SK-N-SH (cell line): ENCODE data around the gene PLCB3.

Source experiments
- EP300 ChIP-seq, 2 experiments: IDR thresholded peaks; 2 replicates each; pipeline versions ENCODE4 v1.4.0 to v1.6.1; 2012; ENCODE audit warnings: borderline replicate concordance in 1 of 2, low read depth in 1 of 2, low read length in 1 of 2
- YY1 ChIP-seq: IDR thresholded peaks from 2 replicates; pipeline ENCODE4 v1.4.0; 2012; ENCODE audit warnings: low read depth, mild to moderate bottlenecking
- TF ChIP-seq, protein P1 (sequence below): IDR thresholded peaks from 2 replicates; pipeline ENCODE4 v1.6.1; 2012; ENCODE audit warnings: mild to moderate bottlenecking, low read depth, low read length, moderate library complexity
- TF ChIP-seq, protein P2 (sequence below): fragments of 200-600 bp; sonication (generic); IDR thresholded peaks from 2 replicates; pipeline ENCODE4 v1.6.1; 2017; ENCODE audit warnings: antibody characterized with exemption, mild to moderate bottlenecking, moderate library complexity

DNA sequence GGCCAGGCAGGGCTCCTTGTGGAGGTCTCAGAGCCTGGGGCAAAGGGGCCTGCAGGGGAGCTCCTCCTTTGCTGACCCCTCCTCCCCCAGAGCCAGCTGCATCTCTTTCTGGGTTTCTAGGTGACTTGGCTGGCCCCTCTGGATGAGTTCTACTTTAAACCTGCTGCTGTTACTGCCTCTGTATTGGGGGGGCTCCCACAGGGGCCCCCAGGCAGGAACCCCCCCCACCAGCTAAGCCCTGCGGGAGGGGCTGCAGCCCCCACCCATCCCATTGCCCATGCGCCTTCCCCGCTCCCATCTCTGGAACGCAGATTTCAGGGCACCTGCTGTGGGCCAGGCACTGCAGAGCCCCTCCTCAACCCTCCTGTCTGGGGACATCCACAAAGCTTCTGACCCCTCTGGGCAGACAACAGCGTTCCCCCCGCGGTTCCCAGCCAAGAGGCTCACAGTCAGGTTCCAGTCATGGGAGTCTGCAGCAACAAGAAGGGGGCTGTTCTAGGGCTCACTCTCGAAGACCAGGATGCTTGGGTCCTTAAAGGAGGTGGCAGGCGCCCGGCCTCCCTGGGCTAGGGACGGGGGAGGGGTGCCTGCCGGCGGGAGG, 815 bp upstream of the PLCB3 start:
- no peak for TF ChIP-seq EP300 (IDR thresholded peaks at IDR 0.05; ENCODE audit: borderline replicate concordance in 1 of 2, low read depth in 1 of 2, low read length in 1 of 2)
- TF ChIP-seq, protein P1, sequence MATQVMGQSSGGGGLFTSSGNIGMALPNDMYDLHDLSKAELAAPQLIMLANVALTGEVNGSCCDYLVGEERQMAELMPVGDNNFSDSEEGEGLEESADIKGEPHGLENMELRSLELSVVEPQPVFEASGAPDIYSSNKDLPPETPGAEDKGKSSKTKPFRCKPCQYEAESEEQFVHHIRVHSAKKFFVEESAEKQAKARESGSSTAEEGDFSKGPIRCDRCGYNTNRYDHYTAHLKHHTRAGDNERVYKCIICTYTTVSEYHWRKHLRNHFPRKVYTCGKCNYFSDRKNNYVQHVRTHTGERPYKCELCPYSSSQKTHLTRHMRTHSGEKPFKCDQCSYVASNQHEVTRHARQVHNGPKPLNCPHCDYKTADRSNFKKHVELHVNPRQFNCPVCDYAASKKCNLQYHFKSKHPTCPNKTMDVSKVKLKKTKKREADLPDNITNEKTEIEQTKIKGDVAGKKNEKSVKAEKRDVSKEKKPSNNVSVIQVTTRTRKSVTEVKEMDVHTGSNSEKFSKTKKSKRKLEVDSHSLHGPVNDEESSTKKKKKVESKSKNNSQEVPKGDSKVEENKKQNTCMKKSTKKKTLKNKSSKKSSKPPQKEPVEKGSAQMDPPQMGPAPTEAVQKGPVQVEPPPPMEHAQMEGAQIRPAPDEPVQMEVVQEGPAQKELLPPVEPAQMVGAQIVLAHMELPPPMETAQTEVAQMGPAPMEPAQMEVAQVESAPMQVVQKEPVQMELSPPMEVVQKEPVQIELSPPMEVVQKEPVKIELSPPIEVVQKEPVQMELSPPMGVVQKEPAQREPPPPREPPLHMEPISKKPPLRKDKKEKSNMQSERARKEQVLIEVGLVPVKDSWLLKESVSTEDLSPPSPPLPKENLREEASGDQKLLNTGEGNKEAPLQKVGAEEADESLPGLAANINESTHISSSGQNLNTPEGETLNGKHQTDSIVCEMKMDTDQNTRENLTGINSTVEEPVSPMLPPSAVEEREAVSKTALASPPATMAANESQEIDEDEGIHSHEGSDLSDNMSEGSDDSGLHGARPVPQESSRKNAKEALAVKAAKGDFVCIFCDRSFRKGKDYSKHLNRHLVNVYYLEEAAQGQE: no peak
- TF ChIP-seq, protein P2, sequence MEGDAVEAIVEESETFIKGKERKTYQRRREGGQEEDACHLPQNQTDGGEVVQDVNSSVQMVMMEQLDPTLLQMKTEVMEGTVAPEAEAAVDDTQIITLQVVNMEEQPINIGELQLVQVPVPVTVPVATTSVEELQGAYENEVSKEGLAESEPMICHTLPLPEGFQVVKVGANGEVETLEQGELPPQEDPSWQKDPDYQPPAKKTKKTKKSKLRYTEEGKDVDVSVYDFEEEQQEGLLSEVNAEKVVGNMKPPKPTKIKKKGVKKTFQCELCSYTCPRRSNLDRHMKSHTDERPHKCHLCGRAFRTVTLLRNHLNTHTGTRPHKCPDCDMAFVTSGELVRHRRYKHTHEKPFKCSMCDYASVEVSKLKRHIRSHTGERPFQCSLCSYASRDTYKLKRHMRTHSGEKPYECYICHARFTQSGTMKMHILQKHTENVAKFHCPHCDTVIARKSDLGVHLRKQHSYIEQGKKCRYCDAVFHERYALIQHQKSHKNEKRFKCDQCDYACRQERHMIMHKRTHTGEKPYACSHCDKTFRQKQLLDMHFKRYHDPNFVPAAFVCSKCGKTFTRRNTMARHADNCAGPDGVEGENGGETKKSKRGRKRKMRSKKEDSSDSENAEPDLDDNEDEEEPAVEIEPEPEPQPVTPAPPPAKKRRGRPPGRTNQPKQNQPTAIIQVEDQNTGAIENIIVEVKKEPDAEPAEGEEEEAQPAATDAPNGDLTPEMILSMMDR: no peak
- TF ChIP-seq YY1: no peak
